ENCODE results near the gene CFAP92.

CFAP92 gene

DNA sequence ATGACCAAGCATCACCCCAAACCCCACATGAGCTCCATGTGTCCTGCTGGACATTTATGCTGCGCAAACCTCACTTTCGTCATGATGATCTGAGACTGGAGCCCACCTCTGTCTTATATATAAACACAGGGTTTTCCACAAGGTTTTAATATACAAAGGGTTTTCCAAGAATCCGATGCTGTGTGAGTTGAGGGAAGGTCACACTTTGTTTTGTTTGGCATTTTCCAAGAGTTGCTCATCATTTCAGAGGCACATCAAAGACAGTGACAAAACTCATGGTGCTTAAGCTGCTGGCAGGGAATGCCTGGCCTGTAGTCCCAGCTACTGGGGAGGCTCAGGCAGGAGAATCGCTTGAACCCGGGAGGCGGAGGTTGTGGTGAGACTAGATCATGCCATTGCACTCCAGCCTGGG is 27.3 kb upstream of the CFAP92 start:
- TF ChIP-seq SIN3A (IDR thresholded peaks at IDR 0.05; ENCODE audit: borderline replicate concordance, insufficient read depth, low read length) (no peak), TAF1 (IDR thresholded peaks at IDR 0.05; ENCODE audit: borderline replicate concordance, insufficient read depth, low read length) (no peak), POLR2AphosphoS5 (IDR thresholded peaks at IDR 0.05; ENCODE audit: low read depth, low read length) (no peak)
- TF ChIP-seq, protein P1, sequence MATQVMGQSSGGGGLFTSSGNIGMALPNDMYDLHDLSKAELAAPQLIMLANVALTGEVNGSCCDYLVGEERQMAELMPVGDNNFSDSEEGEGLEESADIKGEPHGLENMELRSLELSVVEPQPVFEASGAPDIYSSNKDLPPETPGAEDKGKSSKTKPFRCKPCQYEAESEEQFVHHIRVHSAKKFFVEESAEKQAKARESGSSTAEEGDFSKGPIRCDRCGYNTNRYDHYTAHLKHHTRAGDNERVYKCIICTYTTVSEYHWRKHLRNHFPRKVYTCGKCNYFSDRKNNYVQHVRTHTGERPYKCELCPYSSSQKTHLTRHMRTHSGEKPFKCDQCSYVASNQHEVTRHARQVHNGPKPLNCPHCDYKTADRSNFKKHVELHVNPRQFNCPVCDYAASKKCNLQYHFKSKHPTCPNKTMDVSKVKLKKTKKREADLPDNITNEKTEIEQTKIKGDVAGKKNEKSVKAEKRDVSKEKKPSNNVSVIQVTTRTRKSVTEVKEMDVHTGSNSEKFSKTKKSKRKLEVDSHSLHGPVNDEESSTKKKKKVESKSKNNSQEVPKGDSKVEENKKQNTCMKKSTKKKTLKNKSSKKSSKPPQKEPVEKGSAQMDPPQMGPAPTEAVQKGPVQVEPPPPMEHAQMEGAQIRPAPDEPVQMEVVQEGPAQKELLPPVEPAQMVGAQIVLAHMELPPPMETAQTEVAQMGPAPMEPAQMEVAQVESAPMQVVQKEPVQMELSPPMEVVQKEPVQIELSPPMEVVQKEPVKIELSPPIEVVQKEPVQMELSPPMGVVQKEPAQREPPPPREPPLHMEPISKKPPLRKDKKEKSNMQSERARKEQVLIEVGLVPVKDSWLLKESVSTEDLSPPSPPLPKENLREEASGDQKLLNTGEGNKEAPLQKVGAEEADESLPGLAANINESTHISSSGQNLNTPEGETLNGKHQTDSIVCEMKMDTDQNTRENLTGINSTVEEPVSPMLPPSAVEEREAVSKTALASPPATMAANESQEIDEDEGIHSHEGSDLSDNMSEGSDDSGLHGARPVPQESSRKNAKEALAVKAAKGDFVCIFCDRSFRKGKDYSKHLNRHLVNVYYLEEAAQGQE (IDR thresholded peaks at IDR 0.05; ENCODE audit: insufficient read depth in 1 of 2, low read depth in 2 of 2, low read length in 2 of 2): no peak

- TF ChIP-seq, protein P1 (IDR thresholded peaks at IDR 0.05; ENCODE audit: insufficient read depth in 1 of 2, low read depth in 2 of 2, low read length in 2 of 2): no peak
- TF ChIP-seq TAF1 (IDR thresholded peaks at IDR 0.05; ENCODE audit: borderline replicate concordance, insufficient read depth, low read length): no peak
- no peak for TF ChIP-seq SIN3A (IDR thresholded peaks at IDR 0.05; ENCODE audit: borderline replicate concordance, insufficient read depth, low read length)
- no peak for TF ChIP-seq POLR2AphosphoS5 (IDR thresholded peaks at IDR 0.05; ENCODE audit: low read depth, low read length)
- no peak for TF ChIP-seq FOXP2 (optimal IDR thresholded peaks at IDR 0.05; ENCODE audit: borderline replicate concordance, extremely low read depth, extremely low read length, insufficient read depth)
Measured at GRCh38 chr3:129020691-129021090, 26.8 kb upstream of the CFAP92 start.

GRCh38 chr3:129019266-129019665 is 25.4 kb upstream of the CFAP92 start:
- TF ChIP-seq, protein P1 (IDR thresholded peaks at IDR 0.05; ENCODE audit: insufficient read depth in 1 of 2, low read depth in 2 of 2, low read length in 2 of 2): no peak
- TF ChIP-seq POLR2AphosphoS5 (IDR thresholded peaks at IDR 0.05; ENCODE audit: low read depth, low read length): no peak
- no peak for TF ChIP-seq FOXP2 (optimal IDR thresholded peaks at IDR 0.05; ENCODE audit: borderline replicate concordance, extremely low read depth, extremely low read length, insufficient read depth)
- no peak for TF ChIP-seq SIN3A (IDR thresholded peaks at IDR 0.05; ENCODE audit: borderline replicate concordance, insufficient read depth, low read length)
- TF ChIP-seq TAF1 (IDR thresholded peaks at IDR 0.05; ENCODE audit: borderline replicate concordance, insufficient read depth, low read length): no peak

GRCh38 chr3:129018751-129019150 is 24.9 kb upstream of the CFAP92 start:
- TF ChIP-seq SIN3A (IDR thresholded peaks at IDR 0.05; ENCODE audit: borderline replicate concordance, insufficient read depth, low read length) (no peak), POLR2AphosphoS5 (IDR thresholded peaks at IDR 0.05; ENCODE audit: low read depth, low read length) (no peak), FOXP2 (optimal IDR thresholded peaks at IDR 0.05; ENCODE audit: borderline replicate concordance, extremely low read depth, extremely low read length, insufficient read depth) (no peak), TAF1 (IDR thresholded peaks at IDR 0.05; ENCODE audit: borderline replicate concordance, insufficient read depth, low read length) (no peak)
- TF ChIP-seq, protein P1 (IDR thresholded peaks at IDR 0.05; ENCODE audit: insufficient read depth in 1 of 2, low read depth in 2 of 2, low read length in 2 of 2): no peak

DNA sequence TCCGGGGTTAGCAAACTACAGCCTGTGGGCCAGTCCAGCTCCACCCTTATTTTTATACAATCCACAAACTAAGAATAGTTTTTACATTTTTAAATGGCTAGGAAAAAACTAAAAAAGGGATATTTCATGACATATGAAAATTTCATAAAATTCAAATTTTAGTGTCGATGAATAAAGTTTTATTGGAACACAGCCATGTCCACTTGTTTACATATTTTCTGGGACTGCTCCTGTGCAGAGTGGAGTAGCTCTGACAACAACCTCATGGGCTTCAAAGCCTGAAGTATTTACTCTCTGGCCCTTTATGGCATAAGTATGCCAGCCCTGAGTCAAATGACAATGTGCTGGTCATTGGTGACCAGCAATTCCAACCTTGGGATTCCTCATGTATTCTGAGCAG is 24.4 kb upstream of the CFAP92 start:
- TF ChIP-seq POLR2AphosphoS5 (IDR thresholded peaks at IDR 0.05; ENCODE audit: low read depth, low read length) (no peak), FOXP2 (optimal IDR thresholded peaks at IDR 0.05; ENCODE audit: borderline replicate concordance, extremely low read depth, extremely low read length, insufficient read depth) (no peak), SIN3A (IDR thresholded peaks at IDR 0.05; ENCODE audit: borderline replicate concordance, insufficient read depth, low read length) (no peak), TAF1 (IDR thresholded peaks at IDR 0.05; ENCODE audit: borderline replicate concordance, insufficient read depth, low read length) (no peak)
- TF ChIP-seq, protein P1 (IDR thresholded peaks at IDR 0.05; ENCODE audit: insufficient read depth in 1 of 2, low read depth in 2 of 2, low read length in 2 of 2): no peak

All from PFSK-1 (cell line).